Naive thymus-derived CD4-positive, alpha-beta T cell (primary cell): ENCODE data around the gene PTGIS. TPM values are rescaled to one million over a fixed set of nuclear protein-coding genes. Genes with fewer than 3 reads are reported as not detected.

ENCODE experiments used
- ATAC-seq: fragments of 150-1000 bp; cut with Tn5 transposase; 2 replicates; pipeline ENCODE4 v1.10.0; 2021; ENCODE audit warnings: mild to moderate bottlenecking, moderate library complexity
- CTCF ChIA-PET: fragments of 350-600 bp; sonication (Branson Sonifier 250); formaldehyde crosslinking; loops from one replicate; lab custom pipeline; 2021; ENCODE audit warnings: antibody characterized with exemption; lab: Charles Lee
- POLR2A ChIA-PET: fragments of 350-600 bp; sonication (Branson Sonifier 250); formaldehyde crosslinking; loops from one replicate; lab custom pipeline; 2021; ENCODE audit warnings: antibody characterized with exemption, inconsistent platforms; lab: Charles Lee
- DNase-seq, 9 donors: peaks; one replicate each; pipeline versions ENCODE4 v3.0.0 to v3.0.0-alpha.2; 2020 to 2022; ENCODE audit warnings: mixed read lengths in 1 of 9
- H3K27ac ChIP-seq: one replicate; pipeline ENCODE4 v1.7.0; 2013; ENCODE audit warnings: mild to moderate bottlenecking, low read depth, low read length, moderate library complexity
- H3K27me3 ChIP-seq, 2 donors: one replicate each; pipeline ENCODE4 v1.7.0; 2013; ENCODE audit warnings: low read length in 2 of 2, mild to moderate bottlenecking in 2 of 2, moderate library complexity in 2 of 2; ENCODE audit not compliant: control insufficient read depth in 2 of 2, insufficient read depth in 2 of 2
- H3K36me3 ChIP-seq, 3 experiments: 1 replicate in 2 of 3; 2 replicates in 1 of 3; pipeline ENCODE4 v1.7.0; 2013; ENCODE audit warnings: low read length in 3 of 3, mild to moderate bottlenecking in 3 of 3, moderate library complexity in 1 of 3; ENCODE audit not compliant: insufficient read depth in 3 of 3, control insufficient read depth in 2 of 3
- H3K4me1 ChIP-seq, 2 donors: one replicate each; pipeline ENCODE4 v1.7.0; 2013; ENCODE audit warnings: low read length in 2 of 2, mild to moderate bottlenecking in 2 of 2, moderate library complexity in 1 of 2; ENCODE audit not compliant: control insufficient read depth in 2 of 2, insufficient read depth in 2 of 2
- H3K4me3 ChIP-seq: 2 replicates; pipeline ENCODE4 v1.7.0; 2013; ENCODE audit warnings: mild to moderate bottlenecking, low read length
- H3K9me3 ChIP-seq, 3 experiments: 1 replicate in 2 of 3; 2 replicates in 1 of 3; pipeline ENCODE4 v1.7.0; 2013; ENCODE audit warnings: low read length in 3 of 3; ENCODE audit not compliant: control insufficient read depth in 2 of 3
- H3K27ac Mint-ChIP-seq, 9 donors: one replicate each; pipeline ENCODE4 v1.8.0; 2020 to 2022; ENCODE audit warnings: mixed read lengths in 9 of 9, mild to moderate bottlenecking in 8 of 9, moderate library complexity in 5 of 9, inconsistent platforms in 2 of 9
- H3K27me3 Mint-ChIP-seq, 5 donors: one replicate each; pipeline ENCODE4 v1.8.0; 2021 to 2022; ENCODE audit warnings: mixed read lengths in 5 of 5, mild to moderate bottlenecking in 1 of 5
- H3K36me3 Mint-ChIP-seq, 5 donors: one replicate each; pipeline ENCODE4 v1.8.0; 2020 to 2022; ENCODE audit warnings: mixed read lengths in 5 of 5, mild to moderate bottlenecking in 3 of 5, inconsistent platforms in 1 of 5
- H3K4me1 Mint-ChIP-seq, 7 donors: one replicate each; pipeline ENCODE4 v1.8.0; 2020 to 2022; ENCODE audit warnings: mixed read lengths in 7 of 7, mild to moderate bottlenecking in 3 of 7, inconsistent platforms in 1 of 7
- H3K4me3 Mint-ChIP-seq, 10 donors: one replicate each; pipeline ENCODE4 v1.8.0; 2020 to 2022; ENCODE audit warnings: mild to moderate bottlenecking in 10 of 10, mixed read lengths in 10 of 10, moderate library complexity in 6 of 10, inconsistent platforms in 2 of 10
- H3K9me3 Mint-ChIP-seq, 11 donors: one replicate each; pipeline ENCODE4 v1.8.0; 2020 to 2022; ENCODE audit warnings: mixed read lengths in 11 of 11, mild to moderate bottlenecking in 4 of 11, inconsistent platforms in 1 of 11, moderate library complexity in 1 of 11
- intact Hi-C, 2 donors: fragments of 100-400 bp; cut with micrococcal nuclease; formaldehyde crosslinking; loops; one replicate each; pipeline ENCODE4 v1.15.1; 2023
- polyA plus RNA-seq, 2 donors: library from polyadenylated mRNA; unstranded; fragments of 300-500 nt; fragmentation: Illumina TruSeq; gene quantifications; one replicate each; pipeline ENCODE4 v1.2.3, GENCODE V29; 2021
- total RNA-seq, 6 experiments: library from RNA in 5 of 6; stranded (reverse) in 5 of 6; gene quantifications; 1 replicate in 5 of 6; 2 replicates in 1 of 6; pipeline ENCODE4 v1.2.3 and lab custom pipeline; 2021 to 2026

Gene PTGIS
- total and polyA plus RNA-seq, 7 experiments from 2014 or later, result 12.5 TPM; not detected in 6

GRCh38 chr20:49481116-49481515 is 86.8 kb downstream of the PTGIS start:
- Histone ChIP-seq H3K36me3 (no peaks in the 10 kb centered on the region), H3K4me3 (no peak overlapping the region), H3K27me3 (peaks cover 0 to 14% of the 10 kb centered on the region in 2 donors), H3K9me3 (no peaks in the 10 kb centered on the region), H3K4me1 (peaks cover 0 to 7% of the 10 kb centered on the region in 2 donors), H3K27ac (no peak overlapping the region)
- H3K4me3 Mint-ChIP-seq, result peak overlapping the region in 1 of 10 donors; percentile 46
- H3K27me3 Mint-ChIP-seq, result peaks cover 46 to 59% (median 55%) of the 10 kb centered on the region in 5 donors
- ChIA-PET CTCF (no interaction called here), POLR2A (interaction anchor here (1.2 kb wide), 1 partner anchor 11 kb away, joined by 3 read pairs; no protein-coding TSS in a partner anchor)
- H3K27ac Mint-ChIP-seq, result peak overlapping the region in 1 of 9 donors; percentile 26
- H3K36me3 Mint-ChIP-seq, result peaks cover 0 to 2% (median 0%) of the 10 kb centered on the region in 5 donors
- H3K4me1 Mint-ChIP-seq, result peaks cover 0 to 15% (median 8%) of the 10 kb centered on the region in 7 donors
- intact Hi-C loops, result no loop called here
- no peak for ATAC-seq
- peaks cover 0 to 17% (median 0%) of the 10 kb centered on the region in 11 donors for H3K9me3 Mint-ChIP-seq
- DNase-seq, result no peak

DNA sequence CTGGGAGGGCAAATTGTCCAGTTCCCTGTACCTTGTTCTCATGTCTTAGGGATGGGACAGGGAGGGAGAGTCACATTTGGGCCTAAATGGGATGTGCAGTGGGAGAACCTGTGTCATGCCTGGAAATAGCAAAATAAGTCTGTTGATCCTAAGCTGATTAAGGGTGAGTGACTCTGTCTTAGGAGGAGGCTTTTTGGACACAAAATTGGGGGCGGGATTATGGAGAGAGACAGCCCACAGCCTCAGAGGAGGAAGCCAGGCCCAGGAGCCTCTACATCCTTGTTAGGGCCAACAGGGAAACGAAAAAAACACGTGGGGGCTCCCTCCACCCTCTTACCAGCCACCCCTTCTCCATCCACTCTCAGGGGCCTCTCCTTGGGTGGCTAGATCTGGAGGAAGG is 87.7 kb downstream of the PTGIS start:
- peaks cover 0 to 11% (median 8%) of the 10 kb centered on the region in 7 donors for H3K4me1 Mint-ChIP-seq
- peaks cover 43 to 55% (median 49%) of the 10 kb centered on the region in 5 donors for H3K27me3 Mint-ChIP-seq

DNA sequence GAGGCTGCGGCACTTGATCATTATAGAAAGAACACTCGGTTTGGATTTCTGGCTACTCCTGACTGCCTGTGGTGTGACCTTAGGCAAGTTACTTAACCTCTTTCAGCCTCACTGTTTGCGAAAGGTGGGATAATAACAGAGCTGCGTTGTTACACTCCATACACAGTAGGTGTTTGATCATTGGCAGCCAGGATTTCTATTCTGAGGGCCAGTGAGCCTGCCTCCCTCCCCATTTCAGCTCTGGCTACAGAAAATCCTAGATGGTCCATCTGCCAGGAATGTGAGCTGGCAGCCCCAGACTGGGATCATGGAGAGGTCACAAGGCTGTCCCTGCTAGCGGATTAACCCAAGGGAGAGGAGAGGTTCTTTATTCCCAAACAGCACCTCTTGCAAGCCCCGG is 88.2 kb downstream of the PTGIS start:
- Histone ChIP-seq H3K27me3 (peaks cover 0 to 13% of the 10 kb centered on the region in 2 donors), H3K27ac (no peak overlapping the region), H3K36me3 (no peaks in the 10 kb centered on the region), H3K9me3 (no peaks in the 10 kb centered on the region), H3K4me1 (peaks cover 0 to 7% of the 10 kb centered on the region in 2 donors), H3K4me3 (no peak overlapping the region)
- ChIA-PET POLR2A (no interaction called here), CTCF (no interaction called here)
- Mint-ChIP-seq H3K4me1 (peaks cover 0 to 10% (median 7%) of the 10 kb centered on the region in 7 donors), H3K4me3 (no peak overlapping the region), H3K9me3 (peaks cover 0 to 17% (median 0%) of the 10 kb centered on the region in 11 donors), H3K27ac (no peak overlapping the region), H3K27me3 (peaks cover 45 to 56% (median 48%) of the 10 kb centered on the region in 5 donors), H3K36me3 (peaks cover 0 to 2% (median 0%) of the 10 kb centered on the region in 5 donors)
- intact Hi-C loops, result no loop called here
- DNase-seq, result no peak
- ATAC-seq, result no peak

More for the DNA sequence above, 87.7 kb downstream of the PTGIS start:
- ChIA-PET POLR2A (interaction anchor here (1.2 kb wide), 1 partner anchor 10 kb away, joined by 3 read pairs; no protein-coding TSS in a partner anchor), CTCF (no interaction called here)
- peaks cover 0 to 7% of the 10 kb centered on the region in 2 donors for H3K4me1 ChIP-seq
- H3K27me3 ChIP-seq, result peaks cover 0 to 14% of the 10 kb centered on the region in 2 donors
- H3K4me3 ChIP-seq, result no peak overlapping the region
- intact Hi-C loops, result no loop called here
- H3K9me3 ChIP-seq, result no peaks in the 10 kb centered on the region
- ATAC-seq (no peak), DNase-seq (no peak)
- no peak overlapping the region for H3K27ac Mint-ChIP-seq
- peaks cover 0 to 2% (median 0%) of the 10 kb centered on the region in 5 donors for H3K36me3 Mint-ChIP-seq
- no peaks in the 10 kb centered on the region for H3K36me3 ChIP-seq
- no peak overlapping the region for H3K4me3 Mint-ChIP-seq
- H3K9me3 Mint-ChIP-seq, result peaks cover 0 to 17% (median 0%) of the 10 kb centered on the region in 11 donors
- no peak overlapping the region for H3K27ac ChIP-seq

DNA sequence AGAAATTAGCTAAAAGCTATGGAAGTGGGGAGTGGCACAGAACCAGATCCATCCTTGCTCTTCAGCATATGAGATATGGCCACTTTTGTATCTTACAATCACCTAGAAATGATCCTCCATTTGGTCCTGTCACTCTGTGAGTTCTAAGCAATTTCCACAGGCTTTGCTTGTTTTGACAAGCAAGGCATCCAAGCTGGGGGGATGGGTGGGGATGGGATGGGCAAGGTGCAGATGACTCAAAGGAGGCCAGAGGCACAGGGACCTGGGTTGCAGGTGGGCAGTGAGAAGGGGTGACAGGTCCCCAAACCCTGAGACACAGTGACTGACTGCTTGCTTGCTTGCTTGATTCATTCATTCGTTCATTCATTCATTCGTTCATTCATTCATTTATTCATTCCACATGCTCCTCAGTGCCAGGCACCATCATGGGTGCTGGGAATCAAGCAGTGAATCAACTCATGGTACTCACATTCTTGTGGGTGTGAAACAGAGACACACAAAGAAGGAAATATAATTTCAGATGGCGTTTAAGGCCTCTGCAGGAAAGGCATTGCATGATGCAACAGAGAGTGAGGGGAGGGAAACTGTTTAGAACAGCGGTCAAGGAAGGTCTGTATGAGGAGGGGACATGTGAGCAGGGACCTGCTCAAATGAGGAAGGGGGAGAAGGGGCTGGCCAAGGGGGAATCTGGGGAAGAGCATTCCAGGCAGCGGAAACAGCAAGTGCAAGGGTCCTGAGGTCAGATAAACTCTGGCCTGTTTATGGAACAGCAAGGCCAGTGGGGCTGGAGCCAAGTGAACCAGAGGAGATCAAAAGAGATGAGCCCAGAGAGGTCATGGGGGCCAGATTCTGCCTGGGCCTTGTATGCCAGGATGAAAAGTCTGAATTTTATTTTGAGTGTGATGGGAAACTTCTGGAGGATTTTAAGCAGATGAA is 88.9 kb downstream of the PTGIS start:
- Mint-ChIP-seq H3K36me3 (no peaks in the 10 kb centered on the region), H3K4me1 (peaks cover 0 to 3% (median 0%) of the 10 kb centered on the region in 7 donors), H3K9me3 (peaks cover 0 to 17% (median 0%) of the 10 kb centered on the region in 11 donors), H3K27ac (no peak overlapping the region), H3K27me3 (peaks cover 42 to 56% (median 47%) of the 10 kb centered on the region in 5 donors), H3K4me3 (peak overlapping the region in 1 of 10 donors; percentile 43)
- peaks cover 0 to 7% of the 10 kb centered on the region in 2 donors for H3K4me1 ChIP-seq
- ATAC-seq, result no peak
- no peaks in the 10 kb centered on the region for H3K9me3 ChIP-seq
- POLR2A ChIA-PET, result no interaction called here
- no peak overlapping the region for H3K4me3 ChIP-seq
- DNase-seq, result no peak
- H3K36me3 ChIP-seq, result no peaks in the 10 kb centered on the region
- no peak overlapping the region for H3K27ac ChIP-seq
- H3K27me3 ChIP-seq, result peaks cover 0 to 9% of the 10 kb centered on the region in 2 donors
- intact Hi-C loops, result no loop called here
- CTCF ChIA-PET, result no interaction called here

DNA sequence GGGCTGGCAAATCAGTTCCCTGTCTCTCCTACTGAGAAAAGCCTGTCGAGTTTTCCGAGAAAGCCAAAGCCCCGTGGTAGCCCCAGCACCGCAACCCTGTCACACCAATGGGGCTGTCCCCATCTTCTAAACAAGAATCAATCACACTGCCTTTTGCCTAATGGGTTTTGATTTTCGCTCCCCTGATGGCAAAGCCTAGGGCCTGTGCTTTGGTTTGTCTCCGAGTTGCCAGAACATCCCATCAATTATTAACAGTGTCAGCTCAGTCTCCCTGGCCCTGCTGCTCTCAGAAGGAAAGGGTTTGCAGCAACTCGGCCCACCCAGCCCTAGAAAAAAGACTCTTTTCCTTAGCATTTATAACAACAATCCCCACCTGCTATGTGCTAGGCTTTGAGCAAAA is 89.7 kb downstream of the PTGIS start:
- intact Hi-C loops, result no loop called here
- CTCF ChIA-PET, result no interaction called here

DNA sequence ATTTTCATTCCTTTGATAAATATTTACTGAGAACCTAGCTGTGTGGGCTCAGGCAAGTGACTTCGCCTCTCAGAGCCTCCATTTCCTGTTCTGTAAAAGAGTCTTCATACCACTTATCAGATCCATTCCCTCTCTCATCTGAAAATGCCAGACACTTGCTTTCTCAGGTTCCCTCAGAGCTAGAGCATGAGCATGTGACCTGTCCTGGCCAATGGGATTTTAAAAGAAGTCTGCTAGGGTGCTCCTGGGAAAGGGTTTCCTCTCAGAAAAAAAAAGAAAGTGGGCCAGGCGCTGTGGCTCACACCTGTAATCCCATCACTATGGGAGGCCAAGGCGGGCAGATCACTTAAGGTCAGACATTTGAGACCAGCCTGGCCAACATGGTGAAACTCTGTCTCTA is 90.7 kb downstream of the PTGIS start:
- no peaks in the 10 kb centered on the region for H3K4me1 Mint-ChIP-seq
- DNase-seq, result no peak
- Histone ChIP-seq H3K4me3 (no peak overlapping the region), H3K9me3 (no peaks in the 10 kb centered on the region), H3K4me1 (no peaks in the 10 kb centered on the region), H3K27me3 (peaks cover 0 to 4% of the 10 kb centered on the region in 2 donors), H3K27ac (no peak overlapping the region), H3K36me3 (no peaks in the 10 kb centered on the region)
- peaks cover 41 to 52% (median 42%) of the 10 kb centered on the region in 5 donors for H3K27me3 Mint-ChIP-seq
- POLR2A ChIA-PET, result no interaction called here
- no peak for ATAC-seq
- CTCF ChIA-PET, result no interaction called here
- H3K4me3 Mint-ChIP-seq, result no peak overlapping the region
- H3K9me3 Mint-ChIP-seq, result peaks cover 0 to 16% (median 0%) of the 10 kb centered on the region in 11 donors
- no peaks in the 10 kb centered on the region for H3K36me3 Mint-ChIP-seq
- H3K27ac Mint-ChIP-seq, result no peak overlapping the region
- intact Hi-C loops, result no loop called here

More for the DNA sequence above, 89.7 kb downstream of the PTGIS start:
- POLR2A ChIA-PET, result no interaction called here
- no peak overlapping the region for H3K4me3 ChIP-seq
- peaks cover 0 to 5% of the 10 kb centered on the region in 2 donors for H3K4me1 ChIP-seq
- Mint-ChIP-seq H3K4me1 (peaks cover 0 to 3% (median 0%) of the 10 kb centered on the region in 7 donors), H3K36me3 (no peaks in the 10 kb centered on the region), H3K27ac (no peak overlapping the region), H3K9me3 (peaks cover 0 to 17% (median 0%) of the 10 kb centered on the region in 11 donors), H3K27me3 (peaks cover 40 to 56% (median 47%) of the 10 kb centered on the region in 5 donors), H3K4me3 (no peak overlapping the region)
- peaks cover 0 to 8% of the 10 kb centered on the region in 2 donors for H3K27me3 ChIP-seq
- no peaks in the 10 kb centered on the region for H3K9me3 ChIP-seq
- DNase-seq (no peak), ATAC-seq (no peak)
- no peaks in the 10 kb centered on the region for H3K36me3 ChIP-seq
- H3K27ac ChIP-seq, result no peak overlapping the region
